Spinal cord (tissue), 10 donors: Measurements from ENCODE around the gene PARD3B. TPM values are rescaled to one million over a fixed set of nuclear protein-coding genes. Genes with fewer than 3 reads are reported as not detected.

Experiments
- DNase-seq, 6 donors: peaks; one replicate each; pipeline versions ENCODE4 v3.0.0 to v3.0.0-alpha.2; 2013 to 2015; ENCODE audit warnings: low spot score in 6 of 6, low read depth in 4 of 6
- H3K27ac ChIP-seq: one replicate; pipeline ENCODE4 v1.5.1; 2013; ENCODE audit warnings: low read depth, low read length, control low read depth
- H3K27me3 ChIP-seq: one replicate; pipeline ENCODE4 v1.6.1; 2013; ENCODE audit warnings: low read length; ENCODE audit not compliant: control insufficient read depth, insufficient read depth
- H3K36me3 ChIP-seq: one replicate; pipeline ENCODE4 v1.6.1; 2013; ENCODE audit warnings: low read length; ENCODE audit not compliant: control insufficient read depth, insufficient read depth
- H3K4me1 ChIP-seq: one replicate; pipeline ENCODE4 v1.6.1; 2013; ENCODE audit warnings: low read length; ENCODE audit not compliant: control insufficient read depth, insufficient read depth
- H3K4me3 ChIP-seq: one replicate; pipeline ENCODE4 v1.5.1; 2013; ENCODE audit warnings: low read depth, low read length, control low read depth
- H3K9me3 ChIP-seq: one replicate; pipeline ENCODE4 v1.6.1; 2013; ENCODE audit warnings: low read length; ENCODE audit not compliant: control insufficient read depth, insufficient read depth
- WGBS: methylation state at CpG from one replicate; pipeline ENCODE4 v1.1.5; 2013; ENCODE audit warnings: missing lambda C conversion rate; ENCODE audit not compliant: insufficient coverage; 5-methylcytosine and 5-hydroxymethylcytosine counted together
- polyA plus RNA-seq, 2 donors: library from polyadenylated mRNA; unstranded; fragments of 120-200 nt; gene quantifications; one replicate each; pipeline ENCODE4 v1.2.1, GENCODE V29; 2013; ENCODE audit not compliant: insufficient read length in 2 of 2
- total RNA-seq, 2 donors: library from RNA; depleted of rRNA in 1 of 2; stranded (reverse); fragments of 120-200 nt in 1 of 2; fragments of >200 nt in 1 of 2; gene quantifications; one replicate each; pipeline versions ENCODE4 v1.2.3 to v1.2.4, GENCODE V29; 2013 to 2014
- donor health status: healthy.

PARD3B gene
- total and polyA plus RNA-seq, 4 donors, result 10.8 to 34.6 (median 22.1) TPM

GRCh38 chr2:205387350-205388055 lies 842.2 kb downstream of the PARD3B start:
- peak in 1 of 6 donors; percentile 56 for DNase-seq
- 71% methylated on average over 3 of the region's 5 CpGs for WGBS
- H3K36me3 ChIP-seq, result no peaks in the 10 kb centered on the region

GRCh38 chr2:205390866-205391265 lies 845.6 kb downstream of the PARD3B start:
- Histone ChIP-seq H3K4me3 (no peak overlapping the region), H3K9me3 (no peaks in the 10 kb centered on the region), H3K36me3 (no peaks in the 10 kb centered on the region), H3K27me3 (no peaks in the 10 kb centered on the region), H3K4me1 (no peaks in the 10 kb centered on the region), H3K27ac (no peak overlapping the region)
- 60% methylated on average over 1 of the region's 4 CpGs for WGBS
- no peak for DNase-seq

More at GRCh38 chr2:205387350-205388055, 842.2 kb downstream of the PARD3B start:
- H3K9me3 ChIP-seq, result no peaks in the 10 kb centered on the region
- H3K27ac ChIP-seq, result no peak overlapping the region
- no peak overlapping the region for H3K4me3 ChIP-seq
- H3K27me3 ChIP-seq, result no peaks in the 10 kb centered on the region
- H3K4me1 ChIP-seq, result no peaks in the 10 kb centered on the region

- no peak overlapping the region for H3K27ac ChIP-seq
- WGBS, result 100% methylated on average over 1 of the region's 6 CpGs
- H3K27me3 ChIP-seq, result no peaks in the 10 kb centered on the region
- no peak for DNase-seq
- no peaks in the 10 kb centered on the region for H3K9me3 ChIP-seq
- H3K36me3 ChIP-seq, result no peaks in the 10 kb centered on the region
- H3K4me1 ChIP-seq, result no peaks in the 10 kb centered on the region
- H3K4me3 ChIP-seq, result no peak overlapping the region
Measured at GRCh38 chr2:205401511-205401910, 856.2 kb downstream of the PARD3B start.

GRCh38 chr2:205402011-205402410 lies 856.7 kb downstream of the PARD3B start:
- no peak overlapping the region for H3K4me3 ChIP-seq
- no CpG with 5 or more reads among the region's 2 CpGs for WGBS
- H3K27ac ChIP-seq, result no peak overlapping the region
- no peaks in the 10 kb centered on the region for H3K27me3 ChIP-seq
- H3K36me3 ChIP-seq, result no peaks in the 10 kb centered on the region
- H3K4me1 ChIP-seq, result no peaks in the 10 kb centered on the region
- no peak for DNase-seq
- H3K9me3 ChIP-seq, result no peaks in the 10 kb centered on the region

GRCh38 chr2:205403244-205403825 lies 858.1 kb downstream of the PARD3B start:
- Histone ChIP-seq H3K27ac (no peak overlapping the region), H3K27me3 (no peaks in the 10 kb centered on the region), H3K36me3 (no peaks in the 10 kb centered on the region), H3K4me1 (no peaks in the 10 kb centered on the region), H3K4me3 (no peak overlapping the region), H3K9me3 (no peaks in the 10 kb centered on the region)
- no CpG with 5 or more reads among the region's 2 CpGs for WGBS
- no peak for DNase-seq

GRCh38 chr2:205405194-205405593 lies 859.9 kb downstream of the PARD3B start:
- DNase-seq, result no peak
- no CpG with 5 or more reads among the region's 1 CpG for WGBS
- Histone ChIP-seq H3K27ac (no peak overlapping the region), H3K27me3 (no peaks in the 10 kb centered on the region), H3K4me3 (no peak overlapping the region), H3K4me1 (no peaks in the 10 kb centered on the region), H3K36me3 (no peaks in the 10 kb centered on the region), H3K9me3 (no peaks in the 10 kb centered on the region)

- Histone ChIP-seq H3K4me3 (no peak overlapping the region), H3K9me3 (no peaks in the 10 kb centered on the region), H3K36me3 (no peaks in the 10 kb centered on the region), H3K27me3 (no peaks in the 10 kb centered on the region), H3K4me1 (no peaks in the 10 kb centered on the region), H3K27ac (no peak overlapping the region)
- no CpG with 5 or more reads among the region's 3 CpGs for WGBS
- DNase-seq, result no peak
Measured at GRCh38 chr2:205405752-205406151, 860.5 kb downstream of the PARD3B start.

GRCh38 chr2:205407984-205408383 lies 862.7 kb downstream of the PARD3B start:
- Histone ChIP-seq H3K4me1 (no peaks in the 10 kb centered on the region), H3K36me3 (no peaks in the 10 kb centered on the region), H3K4me3 (no peak overlapping the region), H3K9me3 (no peaks in the 10 kb centered on the region), H3K27me3 (no peaks in the 10 kb centered on the region), H3K27ac (no peak overlapping the region)
- WGBS, result 50% methylated on average over 1 of the region's 3 CpGs
- DNase-seq, result peak in 2 of 6 donors; percentile 32 to 75

GRCh38 chr2:205408696-205409095 lies 863.4 kb downstream of the PARD3B start:
- H3K36me3 ChIP-seq, result no peaks in the 10 kb centered on the region
- no peak overlapping the region for H3K27ac ChIP-seq
- no peaks in the 10 kb centered on the region for H3K9me3 ChIP-seq
- H3K4me1 ChIP-seq, result no peaks in the 10 kb centered on the region
- peak in 1 of 6 donors; percentile 48 for DNase-seq
- no peak overlapping the region for H3K4me3 ChIP-seq
- H3K27me3 ChIP-seq, result no peaks in the 10 kb centered on the region

GRCh38 chr2:205409411-205409810 lies 864.1 kb downstream of the PARD3B start:
- Histone ChIP-seq H3K4me3 (no peak overlapping the region), H3K27ac (no peak overlapping the region), H3K27me3 (no peaks in the 10 kb centered on the region), H3K9me3 (no peaks in the 10 kb centered on the region), H3K4me1 (no peaks in the 10 kb centered on the region), H3K36me3 (no peaks in the 10 kb centered on the region)
- WGBS, result no CpG with 5 or more reads among the region's 3 CpGs
- peak in 2 of 6 donors; percentile 33 to 39 for DNase-seq
